ENCODE results near the gene TCAIM. TPM values are rescaled to one million over a fixed set of nuclear protein-coding genes. Genes with fewer than 3 reads are reported as not detected.

The TCAIM gene
- total and polyA plus RNA-seq, 10 of the 15 experiments (the other 5 are each of a cell fraction or from before 2014, with no cell fraction given): 14.5 to 22.9 (median 17.8) TPM

GRCh38 chr3:44318891-44319311, 19.7 kb upstream of the TCAIM start:
- WGBS (ENCODE audit: insufficient coverage, insufficient replicate concordance, low lambda C conversion rate, missing lambda C conversion rate): 6% methylated on average over 8 of the region's 8 CpGs
- DNase-seq (ENCODE audit: low read depth, low spot score) (no peak), FAIRE-seq (no peak), ATAC-seq (no peak)
- intact Hi-C loops (cut with micrococcal nuclease; ENCODE audit: unreplicated experiment) (no loop called here), in situ Hi-C loops (cut with MboI) (no loop called here)
- H3K4me3 ChIP-seq: no peak overlapping the region
- no peak overlapping the region for H2AFZ ChIP-seq (ENCODE audit: control insufficient read depth, low read depth, low read length)
- no TSS peak for BruUV-seq (replicated peaks)
- SMC1A ChIA-PET (ENCODE audit: uncharacterized antibody, unreplicated experiment): no interaction called here
- H3K4me1 ChIP-seq (ENCODE audit: control insufficient read depth, insufficient read depth, low read length): no peaks in the 10 kb centered on the region
- CTCF ChIA-PET: interaction anchor here (1.2 kb wide), 1 partner anchor 192 kb away, joined by 3 read pairs; no protein-coding TSS in a partner anchor
- H4K20me1 ChIP-seq (ENCODE audit: control insufficient read depth, insufficient read depth): no peaks in the 10 kb centered on the region
- no peaks in the 10 kb centered on the region for H3K79me2 ChIP-seq (ENCODE audit: control insufficient read depth, insufficient read depth, low read length)
- no peaks in the 10 kb centered on the region for H3K36me3 ChIP-seq (ENCODE audit: control insufficient read depth in 2 of 2, insufficient read depth in 2 of 2, low read length in 1 of 2)
- H3K27me3 ChIP-seq (replicated peaks in 1 of 2; ENCODE audit: control insufficient read depth in 2 of 2, insufficient read depth in 2 of 2, low read length in 1 of 2): no peaks in the 10 kb centered on the region
- no peak overlapping the region for H3K9ac ChIP-seq (ENCODE audit: control insufficient read depth, insufficient read depth, low read length)
- no peak overlapping the region for H3K27ac ChIP-seq (ENCODE audit: control insufficient read depth, insufficient read depth)
- POLR2A ChIA-PET: no interaction called here
- TF ChIP-seq CEBPB (IDR thresholded peaks at IDR 0.05; ENCODE audit: borderline replicate concordance in 1 of 2, low read depth in 2 of 2, low read length in 2 of 2) (no peak), PML (IDR thresholded peaks at IDR 0.05; ENCODE audit: low read length) (no peak), CTCF (IDR thresholded peaks at IDR 0.05 in 2 of 3, conservative IDR thresholded peaks at IDR 0.05 in 1 of 3; ENCODE audit: control insufficient read depth in 2 of 3, extremely low read depth in 1 of 3, insufficient read depth in 1 of 3, low read depth in 3 of 3, low read length in 3 of 3) (no peak), PAX5 (IDR thresholded peaks at IDR 0.05; ENCODE audit: borderline replicate concordance, low read depth, low read length) (no peak), HDGF (IDR thresholded peaks at IDR 0.05) (no peak), KAT2A (conservative IDR thresholded peaks at IDR 0.05; ENCODE audit: control insufficient read depth, low read depth, low read length) (no peak), BHLHE40 (IDR thresholded peaks at IDR 0.05; ENCODE audit: borderline replicate concordance in 1 of 2, low read depth in 2 of 2, low read length in 1 of 2) (no peak), HCFC1 (IDR thresholded peaks at IDR 0.05; ENCODE audit: low read length) (no peak), SUZ12 (IDR thresholded peaks at IDR 0.05; ENCODE audit: unreplicated experiment) (no peak), NFYB (IDR thresholded peaks at IDR 0.05; ENCODE audit: insufficient read depth, low read depth, low read length) (no peak), MAX (IDR thresholded peaks at IDR 0.05; ENCODE audit: low read depth, low read length) (no peak), ZBED1 (IDR thresholded peaks at IDR 0.05; ENCODE audit: borderline replicate concordance) (no peak), PKNOX1 (IDR thresholded peaks at IDR 0.05) (no peak), CBFB (IDR thresholded peaks at IDR 0.05; ENCODE audit: low read depth) (no peak), BMI1 (IDR thresholded peaks at IDR 0.05; ENCODE audit: borderline replicate concordance) (no peak), PBX3 (IDR thresholded peaks at IDR 0.05; ENCODE audit: insufficient replicate concordance, low read depth, low read length) (no peak)
- RAD21 ChIA-PET (ENCODE audit: unreplicated experiment): no interaction called here
- no peak overlapping the region for H3K4me2 ChIP-seq (ENCODE audit: control insufficient read depth, insufficient read depth)
- no peaks in the 10 kb centered on the region for H3K9me3 ChIP-seq (replicated peaks; ENCODE audit: control insufficient read depth, insufficient read depth, low read length)

All from GM12878 (cell line).